Measurements from ENCODE around the gene TUBB3. TPM values are rescaled to one million over a fixed set of nuclear protein-coding genes. Genes with fewer than 3 reads are reported as not detected.

Gene TUBB3
- total RNA-seq, 1 experiment from 2014 or later: 52.1 TPM

- CTCF ChIA-PET: no interaction called here
- no TSS peak for BruUV-seq (replicated peaks)
- no peak for TF ChIP-seq CTCF (IDR thresholded peaks at IDR 0.05; ENCODE audit: unreplicated experiment)
These were observed 61.1 kb downstream of the TUBB3 start for GRCh38 chr16:89984216-89984615.

GRCh38 chr16:89985219-89985618 is 62.1 kb downstream of the TUBB3 start:
- BruUV-seq (replicated peaks): no TSS peak
- intact Hi-C loops (cut with micrococcal nuclease; ENCODE audit: unreplicated experiment): no loop called here
- TF ChIP-seq CTCF (IDR thresholded peaks at IDR 0.05; ENCODE audit: unreplicated experiment): no peak
- no peak for DNase-seq
- Mint-ChIP-seq H3K9me3 (ENCODE audit: low read depth, unreplicated experiment) (no peaks in the 10 kb centered on the region), H3K27me3 (ENCODE audit: unreplicated experiment) (no peaks in the 10 kb centered on the region), H3K4me1 (ENCODE audit: low read depth, unreplicated experiment) (no peaks in the 10 kb centered on the region), H3K4me3 (ENCODE audit: low read depth, unreplicated experiment) (no peak overlapping the region), H3K36me3 (ENCODE audit: insufficient read depth, unreplicated experiment) (peaks cover 60% of the 10 kb centered on the region), H3K27ac (ENCODE audit: unreplicated experiment) (no peak overlapping the region)
- CTCF ChIA-PET: interaction anchor here (0.7 kb wide), 1 partner anchor 12 kb away, joined by 3 read pairs; no protein-coding TSS in a partner anchor

More at GRCh38 chr16:89984216-89984615, 61.1 kb downstream of the TUBB3 start:
- no peaks in the 10 kb centered on the region for H3K9me3 Mint-ChIP-seq (ENCODE audit: low read depth, unreplicated experiment)
- no peak overlapping the region for H3K4me3 Mint-ChIP-seq (ENCODE audit: low read depth, unreplicated experiment)
- no peaks in the 10 kb centered on the region for H3K27me3 Mint-ChIP-seq (ENCODE audit: unreplicated experiment)
- intact Hi-C loops (cut with micrococcal nuclease; ENCODE audit: unreplicated experiment): no loop called here
- H3K36me3 Mint-ChIP-seq (ENCODE audit: insufficient read depth, unreplicated experiment): peaks cover 55% of the 10 kb centered on the region
- DNase-seq: no peak
- no peaks in the 10 kb centered on the region for H3K4me1 Mint-ChIP-seq (ENCODE audit: low read depth, unreplicated experiment)
- H3K27ac Mint-ChIP-seq (ENCODE audit: unreplicated experiment): no peak overlapping the region

Other genes starting within 250 kb of the TUBB3 start
- 102 and 106 TPM in 2 replicates for gene CDK10, start 236.7 kb upstream of the TUBB3 start, total RNA-seq (2022)
- gene SPATA2L, start 221.6 kb upstream of the TUBB3 start, total RNA-seq (2022): 20.7 and 23.6 TPM in 2 replicates
- 26.7 and 28.2 TPM in 2 replicates for gene VPS9D1, start 202.4 kb upstream of the TUBB3 start, total RNA-seq (2022)
- 30.6 and 37.2 TPM in 2 replicates for gene ZNF276, start 201.8 kb upstream of the TUBB3 start, total RNA-seq (2022)
- gene FANCA, start 106.7 kb upstream of the TUBB3 start, total RNA-seq (2022): 127 and 140 TPM in 2 replicates
- gene SPIRE2, start 94.9 kb upstream of the TUBB3 start, total RNA-seq (2022): 46.3 and 53.1 TPM in 2 replicates
- gene TCF25, start 49.8 kb upstream of the TUBB3 start, total RNA-seq (2022): 270 and 300 TPM in 2 replicates
- 16.9 and 17.4 TPM in 2 replicates for gene MC1R, start 4.5 kb upstream of the TUBB3 start, total RNA-seq (2022)
- 67.0 and 70.1 TPM in 2 replicates for gene DEF8, start 25.4 kb downstream of the TUBB3 start, total RNA-seq (2022)
- 38.5 and 39.9 TPM in 2 replicates for gene DBNDD1, start 96.1 kb downstream of the TUBB3 start, total RNA-seq (2022)
- gene PRDM7, start 154.0 kb downstream of the TUBB3 start, total RNA-seq (2022): not detected in 2 replicates